Umbilical cord (tissue), 2 donors: ENCODE measurements around the gene CD80. TPM values are rescaled to one million over a fixed set of nuclear protein-coding genes. Genes with fewer than 3 reads are reported as not detected.

Experiments
- DNase-seq: peaks from one replicate; pipeline ENCODE4 v3.0.0-alpha.2; 2015; ENCODE audit warnings: low spot score
- total RNA-seq: library from RNA; depleted of rRNA; stranded (reverse); fragments of >200 nt; gene quantifications from one replicate; pipeline ENCODE4 v1.2.3, GENCODE V29; 2014; ENCODE audit warnings: low replicate concordance; ENCODE audit not compliant: insufficient read depth

CD80 gene
- total RNA-seq, 1 donor from 2014 or later: 4.1 TPM

DNA sequence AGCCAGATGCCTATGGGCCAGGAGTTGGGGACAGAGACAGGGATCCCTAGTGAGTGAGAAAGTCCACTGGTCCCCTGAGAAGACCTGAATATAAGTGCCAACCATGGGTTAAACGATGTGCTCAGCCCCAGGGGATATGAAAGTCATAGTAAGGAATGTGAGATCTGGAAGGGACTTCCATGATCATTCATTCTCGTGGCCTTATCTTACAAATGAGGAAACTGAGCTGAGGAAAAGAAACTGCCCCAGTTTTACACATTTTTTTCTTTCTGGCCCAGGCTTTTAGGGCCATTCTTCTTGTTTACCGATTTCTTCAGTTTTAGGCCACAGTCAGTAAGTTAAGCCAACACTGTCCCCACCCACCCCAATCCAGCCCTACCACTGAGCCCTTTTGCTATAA, 11.1 kb downstream of the CD80 start:
- no peak for DNase-seq

- DNase-seq: no peak
Measured at GRCh38 chr3:119547227-119547626, 12.2 kb downstream of the CD80 start.

- DNase-seq: no peak
Measured at GRCh38 chr3:119543147-119543546, 16.3 kb downstream of the CD80 start.

GRCh38 chr3:119542168-119542767, 17.1 kb downstream of the CD80 start:
- no peak for DNase-seq

DNA sequence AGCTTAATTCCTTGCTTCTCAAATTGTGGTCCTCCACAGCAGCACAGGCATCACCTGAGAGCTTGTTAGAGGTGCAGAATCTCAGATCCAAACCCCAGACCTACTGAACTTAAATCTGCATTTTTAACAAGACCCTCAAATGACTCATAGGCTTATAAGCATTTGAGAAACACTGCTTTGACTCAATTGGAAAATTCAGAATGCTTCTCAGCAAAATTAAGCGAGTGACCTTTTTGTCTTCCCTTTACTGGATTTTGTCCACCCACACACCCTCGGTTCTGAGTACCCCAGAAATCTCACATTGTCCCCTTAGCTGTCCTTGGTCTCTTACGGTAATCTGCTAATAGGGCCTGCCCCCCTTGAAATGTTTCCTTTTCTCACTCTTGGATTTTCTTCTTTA, 17.9 kb downstream of the CD80 start:
- DNase-seq: no peak

DNA sequence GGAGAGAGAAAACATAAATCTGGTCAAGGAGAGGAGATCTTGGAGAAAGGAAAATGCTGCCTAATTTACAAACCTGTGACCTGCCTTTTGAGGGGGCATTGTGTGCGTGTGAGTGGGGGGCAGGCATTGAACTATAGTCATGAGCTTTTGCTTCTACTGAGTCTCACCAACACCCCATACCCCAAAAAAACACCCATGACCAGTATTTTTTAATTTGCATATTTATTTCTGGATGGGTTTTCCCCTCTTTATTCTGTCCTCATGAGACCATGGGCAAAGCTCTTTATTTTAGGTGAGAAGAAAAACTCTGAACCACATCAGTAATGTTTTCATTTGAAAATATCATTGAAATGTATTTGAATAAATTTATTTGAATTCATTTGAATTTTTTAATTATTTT, 20.6 kb downstream of the CD80 start:
- no peak for DNase-seq

DNA sequence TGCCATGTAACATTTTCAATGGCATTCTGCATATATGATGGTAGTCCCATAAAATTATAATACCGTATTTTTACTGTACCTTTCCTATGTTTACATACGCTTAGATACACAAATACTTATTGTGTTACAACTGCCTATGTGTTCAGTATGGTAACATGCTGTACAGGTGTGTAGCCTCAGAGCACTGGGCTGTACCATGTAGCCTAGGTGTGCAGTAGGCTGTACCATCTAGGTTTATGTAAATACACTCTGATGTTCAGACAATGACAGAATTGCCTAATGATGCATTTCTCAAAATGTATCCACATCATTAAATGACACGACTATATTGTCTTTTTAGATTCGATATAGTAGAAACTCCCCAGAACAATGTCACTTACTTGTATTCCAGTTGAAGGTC, 22.7 kb downstream of the CD80 start:
- no peak for DNase-seq

DNA sequence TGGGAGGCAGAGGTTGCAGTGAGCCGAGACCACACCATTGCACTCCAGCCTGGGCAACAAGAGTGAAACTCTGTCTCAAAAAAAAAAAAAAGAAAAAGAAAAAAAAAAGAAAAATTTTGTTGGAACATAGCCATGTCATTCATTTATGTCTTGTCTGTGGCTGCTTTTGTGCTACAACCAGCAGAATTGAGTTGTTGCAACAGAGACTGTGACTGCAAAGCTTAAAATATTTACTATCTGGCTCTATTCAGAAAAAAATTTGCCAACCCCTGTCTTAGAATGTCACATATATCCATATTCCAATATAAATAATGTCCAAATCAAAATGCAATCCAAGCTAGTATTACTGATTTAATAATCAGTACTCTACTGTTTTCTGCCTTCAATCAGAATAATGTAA, 25.1 kb downstream of the CD80 start:
- DNase-seq: no peak

GRCh38 chr3:119531151-119531550, 28.3 kb downstream of the CD80 start:
- no peak for DNase-seq

GRCh38 chr3:119530456-119530855, 29.0 kb downstream of the CD80 start:
- no peak for DNase-seq

- DNase-seq: peak; percentile 3
Measured at GRCh38 chr3:119529883-119530282, 29.5 kb downstream of the CD80 start.

- DNase-seq: no peak
Measured at GRCh38 chr3:119527714-119528113, 31.7 kb downstream of the CD80 start.

- peak; percentile 17 for DNase-seq
Measured at GRCh38 chr3:119524931-119525662, 34.3 kb downstream of the CD80 start.

- no peak for DNase-seq
Measured at GRCh38 chr3:119518026-119518425, 41.4 kb downstream of the CD80 start.

DNA sequence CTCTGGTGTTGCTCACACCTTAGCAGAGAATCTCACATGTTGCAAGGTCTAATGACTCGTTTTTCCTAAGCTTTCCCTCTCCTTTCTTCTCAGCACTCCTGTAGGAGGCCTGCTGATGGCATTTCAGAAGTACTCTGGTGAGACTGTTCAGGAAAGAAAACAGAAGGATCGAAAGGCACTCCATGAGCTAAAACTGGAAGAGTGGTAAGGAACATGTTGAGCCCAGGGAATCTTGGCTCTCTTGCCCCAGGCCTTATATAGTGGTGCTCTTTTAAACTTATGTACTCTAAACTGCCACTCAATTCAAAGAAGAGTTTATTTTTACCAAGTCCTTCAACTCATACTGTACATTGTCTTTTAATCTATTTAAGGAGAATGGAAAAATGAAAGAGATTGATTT, 42.3 kb downstream of the CD80 start:
- no peak for DNase-seq

DNA sequence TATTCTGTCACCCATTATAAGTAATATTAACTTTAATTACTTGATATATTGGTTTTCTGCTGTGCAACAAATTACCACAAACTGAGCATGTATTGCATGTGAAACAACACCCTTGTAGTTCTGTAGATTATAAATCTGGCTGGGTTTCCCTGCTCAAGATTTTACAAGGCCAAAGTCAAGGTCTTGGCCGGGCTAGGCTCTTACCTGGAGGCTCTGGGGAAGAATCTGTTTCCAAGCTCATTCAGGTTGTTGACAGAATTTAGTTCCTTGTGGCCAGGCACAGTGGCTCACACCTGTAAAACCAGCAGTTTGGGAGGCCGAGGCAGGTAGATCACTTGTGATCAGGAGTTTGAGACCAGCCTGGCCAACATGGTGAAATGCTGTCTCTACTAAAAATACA, 44.8 kb downstream of the CD80 start:
- no peak for DNase-seq

- no peak for DNase-seq
Measured at GRCh38 chr3:119510690-119511089, 48.7 kb downstream of the CD80 start.

DNA sequence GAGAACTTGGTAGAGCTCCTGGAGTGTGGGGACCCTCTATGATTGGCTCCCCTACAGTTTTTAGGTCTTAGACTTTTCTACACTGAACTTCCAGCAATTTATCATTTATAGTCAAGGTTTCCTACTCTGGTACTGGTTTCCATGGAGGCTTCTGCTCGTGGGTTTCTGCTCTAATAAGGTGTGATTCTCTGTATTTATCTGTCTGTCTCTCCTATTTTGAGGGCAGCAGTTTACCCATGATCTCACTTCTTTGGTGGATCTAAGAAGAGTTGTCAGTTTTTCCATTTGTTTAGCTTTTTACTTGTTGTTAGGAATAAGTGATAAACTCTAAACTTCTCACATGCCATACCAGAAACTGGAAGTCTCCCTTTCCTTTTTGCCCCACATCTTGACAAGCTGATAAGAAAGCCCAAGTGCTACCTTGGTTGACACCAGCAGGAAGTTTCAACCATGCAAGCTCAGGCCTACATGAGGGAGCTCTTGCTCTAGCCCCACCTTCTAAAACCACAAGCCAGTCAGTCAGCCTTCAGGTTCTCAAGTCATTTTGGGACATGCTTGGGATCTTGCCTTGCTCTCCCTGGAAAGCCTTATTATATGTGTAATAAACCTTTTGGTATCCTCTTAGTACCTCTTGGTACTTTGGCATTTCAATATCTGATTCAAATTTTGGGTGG, 51.1 kb downstream of the CD80 start:
- no peak for DNase-seq

DNA sequence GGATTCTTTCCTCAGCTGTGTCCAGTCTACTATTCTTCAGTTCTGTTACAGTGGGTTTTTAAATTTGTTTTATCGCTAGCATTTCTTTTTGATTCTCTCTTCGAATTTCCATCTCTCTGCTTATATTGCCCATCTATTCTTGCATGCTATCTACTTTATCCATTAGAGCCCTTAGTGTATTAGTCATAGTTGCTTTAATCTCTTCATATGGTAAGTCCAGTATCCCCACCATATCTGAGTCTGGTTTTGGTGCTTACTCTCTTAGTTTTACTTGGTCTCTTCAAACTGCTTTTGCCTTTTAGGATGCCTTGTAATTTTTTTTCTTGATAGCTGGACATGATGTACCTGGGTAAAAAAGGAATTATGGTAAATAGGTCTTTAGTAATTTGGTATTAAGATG, 52.0 kb downstream of the CD80 start:
- DNase-seq: no peak

DNA sequence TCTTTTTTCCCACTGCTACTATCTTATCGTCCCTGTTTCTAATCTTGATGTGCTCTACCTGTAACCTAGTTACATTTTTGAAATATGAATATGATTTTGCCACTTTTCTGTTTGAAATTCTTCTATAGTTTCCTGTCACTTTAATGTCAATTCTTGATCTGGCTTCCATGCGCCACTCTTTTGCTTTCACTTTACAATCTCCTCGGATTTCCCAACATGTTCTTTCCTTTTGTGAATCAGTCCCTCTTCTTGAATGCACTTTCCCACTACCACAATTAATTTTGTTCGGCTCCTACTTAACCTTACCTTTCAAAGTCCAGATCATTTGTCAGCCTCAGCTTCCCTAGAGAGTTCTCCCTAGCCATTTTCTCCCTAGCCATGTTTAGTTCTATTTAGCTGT, 52.8 kb downstream of the CD80 start:
- DNase-seq: no peak

DNA sequence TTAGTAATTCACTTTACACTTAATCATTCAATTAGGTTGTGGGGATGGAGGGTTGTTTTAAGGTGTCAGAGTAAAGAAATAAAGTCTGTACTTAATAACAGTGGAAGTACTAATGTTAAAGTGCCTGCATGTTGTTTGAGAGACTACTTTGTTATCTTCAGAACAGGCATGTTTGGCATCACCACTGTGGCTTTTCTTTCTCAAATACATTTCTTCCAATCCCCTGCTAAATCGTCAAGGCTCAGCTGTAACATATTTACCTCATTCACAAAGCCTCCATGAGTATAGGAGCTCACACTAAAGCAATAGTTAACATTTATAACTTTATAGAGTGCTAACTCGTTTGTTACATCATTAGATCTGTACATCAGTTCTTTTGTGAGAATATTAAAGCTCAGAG, 58.5 kb downstream of the CD80 start:
- DNase-seq: peak; percentile 35

DNA sequence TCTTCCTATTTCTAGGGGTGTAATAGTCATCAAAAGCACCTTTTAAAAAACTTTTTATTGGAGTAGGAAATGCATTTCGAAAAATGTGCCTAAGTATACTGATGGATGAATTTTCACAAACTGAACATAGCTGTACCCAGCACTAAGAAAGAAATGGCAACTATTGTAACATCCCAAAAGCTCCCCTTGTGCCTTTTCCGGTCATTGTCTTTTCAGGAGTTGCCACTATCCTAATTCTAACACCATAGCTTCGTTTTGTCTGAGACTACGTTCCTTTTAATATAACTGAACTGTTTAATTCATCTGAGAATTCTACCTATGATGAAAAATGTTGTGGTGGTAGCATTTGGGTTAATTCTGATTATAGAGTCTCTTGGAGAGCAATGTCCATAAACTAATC, 59.1 kb downstream of the CD80 start:
- no peak for DNase-seq
